ENCODE results near the gene SRL. TPM values are rescaled to one million over a fixed set of nuclear protein-coding genes. Genes with fewer than 3 reads are reported as not detected.

Gene SRL
- total and polyA plus RNA-seq, 8 donors, result 0.12 to 0.42 (median 0.23) TPM

DNA sequence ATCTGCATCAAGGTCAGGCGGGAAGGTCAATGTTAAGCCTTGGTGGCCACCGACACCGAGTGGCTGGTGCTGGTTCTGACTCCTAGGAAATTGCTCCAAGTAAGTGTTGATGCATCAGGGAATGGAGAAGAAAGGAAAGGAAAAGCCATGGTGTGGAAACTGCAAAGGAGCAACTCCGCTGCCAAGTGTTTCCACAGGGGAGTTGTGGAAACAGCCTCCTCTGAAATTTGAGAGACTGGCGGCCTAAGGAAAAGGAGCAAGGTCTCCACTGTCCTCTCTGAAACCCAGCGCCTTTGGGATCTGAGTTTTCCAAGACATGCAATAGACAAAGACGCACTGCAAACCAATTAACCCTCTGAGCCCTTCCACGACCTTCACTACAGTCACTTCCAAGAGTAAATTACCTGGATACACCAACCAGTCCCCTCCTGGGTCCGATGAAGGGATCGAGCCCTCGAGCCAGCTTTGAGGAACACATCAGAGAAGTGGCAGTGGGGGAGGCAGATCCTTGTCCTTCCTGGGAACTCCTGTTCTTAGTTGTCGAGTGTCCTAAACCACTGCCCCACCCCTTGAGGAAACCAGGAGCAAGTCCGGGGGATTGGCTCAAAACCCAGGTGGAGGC, 51.1 kb downstream of the SRL start:
- intact Hi-C loops (cut with DNase I), result no loop called here
- no peak overlapping the region for H3K27ac ChIP-seq
- no peaks in the 10 kb centered on the region for H3K36me3 ChIP-seq
- DNase-seq, result no peak
- TF ChIP-seq, protein P1, sequence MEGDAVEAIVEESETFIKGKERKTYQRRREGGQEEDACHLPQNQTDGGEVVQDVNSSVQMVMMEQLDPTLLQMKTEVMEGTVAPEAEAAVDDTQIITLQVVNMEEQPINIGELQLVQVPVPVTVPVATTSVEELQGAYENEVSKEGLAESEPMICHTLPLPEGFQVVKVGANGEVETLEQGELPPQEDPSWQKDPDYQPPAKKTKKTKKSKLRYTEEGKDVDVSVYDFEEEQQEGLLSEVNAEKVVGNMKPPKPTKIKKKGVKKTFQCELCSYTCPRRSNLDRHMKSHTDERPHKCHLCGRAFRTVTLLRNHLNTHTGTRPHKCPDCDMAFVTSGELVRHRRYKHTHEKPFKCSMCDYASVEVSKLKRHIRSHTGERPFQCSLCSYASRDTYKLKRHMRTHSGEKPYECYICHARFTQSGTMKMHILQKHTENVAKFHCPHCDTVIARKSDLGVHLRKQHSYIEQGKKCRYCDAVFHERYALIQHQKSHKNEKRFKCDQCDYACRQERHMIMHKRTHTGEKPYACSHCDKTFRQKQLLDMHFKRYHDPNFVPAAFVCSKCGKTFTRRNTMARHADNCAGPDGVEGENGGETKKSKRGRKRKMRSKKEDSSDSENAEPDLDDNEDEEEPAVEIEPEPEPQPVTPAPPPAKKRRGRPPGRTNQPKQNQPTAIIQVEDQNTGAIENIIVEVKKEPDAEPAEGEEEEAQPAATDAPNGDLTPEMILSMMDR (IDR thresholded peaks at IDR 0.05), result no peak
- H3K4me1 ChIP-seq, result no peaks in the 10 kb centered on the region
- FAIRE-seq, result no peak
- H3K4me3 ChIP-seq, result no peak overlapping the region
- no peak for ATAC-seq
- no peaks in the 10 kb centered on the region for H3K27me3 ChIP-seq
- H3K9me3 ChIP-seq, result no peaks in the 10 kb centered on the region
- WGBS, 2 donors, result 80% methylated on average over 13 of the region's 13 CpGs

DNA sequence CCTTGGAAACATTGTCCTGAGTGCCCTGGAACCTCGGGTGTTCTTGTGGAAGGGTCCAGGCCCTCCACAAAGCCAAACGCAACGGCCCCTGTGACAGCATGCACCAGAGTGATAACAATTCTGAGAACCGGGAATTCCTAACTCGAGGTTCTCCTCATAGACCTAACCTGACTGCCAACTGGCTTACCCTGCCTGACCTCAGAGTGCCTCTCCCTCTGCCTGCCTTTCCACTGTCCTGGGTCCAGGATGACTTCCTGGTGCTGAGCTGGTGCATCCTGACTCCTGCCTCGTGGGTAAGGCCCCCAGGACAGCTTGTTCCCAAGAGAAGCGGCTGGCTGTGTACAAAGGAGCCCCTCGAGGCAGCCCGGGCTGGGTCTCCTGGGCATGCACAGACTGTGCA, 51.8 kb downstream of the SRL start:
- 54 to 64% methylated on average over 9 of the region's 9 CpGs for WGBS, 2 donors
- no peak for ATAC-seq
- Histone ChIP-seq H3K4me1 (no peaks in the 10 kb centered on the region), H3K36me3 (no peaks in the 10 kb centered on the region), H3K9me3 (no peaks in the 10 kb centered on the region), H3K4me3 (no peak overlapping the region), H3K27me3 (no peaks in the 10 kb centered on the region), H3K27ac (no peak overlapping the region)
- DNase-seq, result peak in 1 of 6 donors; percentile 47
- no peak for FAIRE-seq
- TF ChIP-seq, protein P1 (IDR thresholded peaks at IDR 0.05), result no peak
- intact Hi-C loops (cut with DNase I), result no loop called here

DNA sequence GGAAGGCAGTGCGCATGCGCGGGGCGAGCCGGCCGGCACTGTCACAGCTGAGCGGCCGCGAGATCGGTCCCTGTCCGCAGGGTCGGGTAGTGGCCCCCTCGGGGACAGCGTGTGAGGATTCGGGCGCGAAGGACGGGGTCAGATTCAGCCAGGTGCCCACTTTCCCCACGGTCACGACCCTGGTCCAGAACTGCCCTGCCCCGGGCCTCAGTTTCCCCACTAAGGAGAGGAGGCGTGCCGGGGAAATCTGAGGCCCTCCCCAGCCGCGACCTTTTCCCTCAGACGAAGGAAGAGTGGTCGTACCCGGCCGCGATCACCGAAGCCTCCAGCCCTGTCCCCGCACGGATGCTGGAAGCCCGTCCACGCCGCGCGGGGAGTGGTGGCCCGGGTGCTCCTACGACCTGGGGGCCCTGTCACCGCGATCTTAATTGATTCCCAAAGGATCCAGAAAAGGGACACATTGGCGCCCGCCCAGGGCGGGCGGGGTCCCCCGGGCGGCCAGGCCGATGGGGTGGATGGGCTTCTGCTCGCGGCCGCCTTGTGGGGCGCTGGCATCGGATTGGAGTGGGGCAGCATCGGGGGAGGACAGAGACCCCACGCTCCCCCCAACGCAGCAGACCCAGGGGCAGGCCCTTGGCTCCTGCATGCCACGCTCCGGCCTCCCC, 57.7 kb downstream of the SRL start:
- no peak for ATAC-seq
- H3K36me3 ChIP-seq, result no peaks in the 10 kb centered on the region
- H3K27me3 ChIP-seq, result no peaks in the 10 kb centered on the region
- DNase-seq, result peak in 5 of 6 donors; percentile 32 to 81 (median 64)
- peaks cover 0 to 4% (median 0%) of the 10 kb centered on the region in 3 donors for H3K4me1 ChIP-seq
- intact Hi-C loops (cut with DNase I), result no loop called here
- no peak for FAIRE-seq
- 13 to 15% methylated on average over 29 to 59 of the region's 59 CpGs for WGBS, 2 donors
- peak overlapping the region; percentile 63 to 74 (median 64) for H3K4me3 ChIP-seq
- no peaks in the 10 kb centered on the region for H3K9me3 ChIP-seq
- peak overlapping the region in 3 of 4 donors; percentile 93 to 98 (median 96) for H3K27ac ChIP-seq
- TF ChIP-seq, protein P1 (IDR thresholded peaks at IDR 0.05), result no peak

DNA sequence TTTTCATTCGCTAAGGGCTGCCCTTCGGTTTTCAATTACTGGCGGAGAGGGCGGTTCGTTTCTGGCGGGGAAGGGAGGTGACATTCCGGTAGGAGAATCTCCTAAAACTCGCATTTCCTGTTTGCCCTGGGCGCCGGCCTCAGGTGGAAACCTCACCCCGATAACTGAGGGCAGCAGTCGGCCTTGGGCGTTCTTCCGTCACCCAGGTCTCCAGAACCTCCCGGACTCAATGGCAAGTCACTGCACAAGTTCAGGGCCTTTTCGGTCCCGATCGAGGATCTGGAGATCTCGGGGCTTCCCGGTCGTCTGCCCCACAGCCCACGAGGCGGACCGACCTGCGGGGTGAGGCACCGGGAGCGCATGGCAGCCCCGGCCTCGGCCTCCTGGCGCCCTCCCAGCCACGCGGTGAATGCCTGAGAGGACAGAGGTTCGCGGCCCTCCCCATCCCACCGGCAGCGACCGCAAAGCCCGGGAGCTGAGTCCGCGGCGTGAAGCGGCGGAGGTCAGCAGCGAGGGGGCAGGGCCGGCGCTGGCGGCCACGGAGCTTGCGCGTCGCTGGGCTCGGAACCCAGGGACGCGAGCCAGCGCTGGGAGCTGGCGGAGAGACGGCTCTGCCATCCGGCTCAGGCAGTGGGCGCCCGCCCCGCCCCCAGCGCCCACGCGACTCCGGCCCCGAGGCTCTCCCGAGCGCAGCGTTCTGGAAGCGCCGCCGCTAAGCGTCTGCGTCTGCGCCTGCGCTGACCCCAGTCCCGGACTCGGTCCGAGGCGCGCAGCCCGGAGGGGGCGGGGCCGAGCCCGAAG, 58.4 kb downstream of the SRL start:
- Histone ChIP-seq H3K4me3 (peak overlapping the region; percentile 63 to 74 (median 64)), H3K36me3 (no peaks in the 10 kb centered on the region), H3K27ac (peak overlapping the region; percentile 92 to 98 (median 94)), H3K27me3 (no peaks in the 10 kb centered on the region), H3K4me1 (peaks cover 0 to 4% (median 0%) of the 10 kb centered on the region in 3 donors), H3K9me3 (no peaks in the 10 kb centered on the region)
- ATAC-seq (peak; percentile 93 to 97 (median 97)), DNase-seq (peak; percentile 87 to 99 (median 96)), FAIRE-seq (no peak)
- WGBS, 2 donors, result 1% methylated on average over 75 to 85 of the region's 85 CpGs
- intact Hi-C loops (cut with DNase I), result no loop called here
- TF ChIP-seq, protein P1 (IDR thresholded peaks at IDR 0.05), result no peak
